Spinal cord (tissue), 10 donors: ENCODE results near the gene RGS10. TPM values are rescaled to one million over a fixed set of nuclear protein-coding genes. Genes with fewer than 3 reads are reported as not detected.
"Not testable (repeated sequence)": the region's sequence is repeated elsewhere in the genome, so short reads cannot be mapped to it uniquely, and the experiment has no call there.

Source experiments
- DNase-seq, 6 donors: peaks; one replicate each; pipeline versions ENCODE4 v3.0.0 to v3.0.0-alpha.2; 2013 to 2015; ENCODE audit warnings: low spot score in 6 of 6, low read depth in 4 of 6
- H3K27ac ChIP-seq: one replicate; pipeline ENCODE4 v1.5.1; 2013; ENCODE audit warnings: low read depth, low read length, control low read depth
- H3K27me3 ChIP-seq: one replicate; pipeline ENCODE4 v1.6.1; 2013; ENCODE audit warnings: low read length; ENCODE audit not compliant: control insufficient read depth, insufficient read depth
- H3K36me3 ChIP-seq: one replicate; pipeline ENCODE4 v1.6.1; 2013; ENCODE audit warnings: low read length; ENCODE audit not compliant: control insufficient read depth, insufficient read depth
- H3K4me1 ChIP-seq: one replicate; pipeline ENCODE4 v1.6.1; 2013; ENCODE audit warnings: low read length; ENCODE audit not compliant: control insufficient read depth, insufficient read depth
- H3K4me3 ChIP-seq: one replicate; pipeline ENCODE4 v1.5.1; 2013; ENCODE audit warnings: low read depth, low read length, control low read depth
- H3K9me3 ChIP-seq: one replicate; pipeline ENCODE4 v1.6.1; 2013; ENCODE audit warnings: low read length; ENCODE audit not compliant: control insufficient read depth, insufficient read depth
- WGBS: methylation state at CpG from one replicate; pipeline ENCODE4 v1.1.5; 2013; ENCODE audit warnings: missing lambda C conversion rate; ENCODE audit not compliant: insufficient coverage; 5-methylcytosine and 5-hydroxymethylcytosine counted together
- polyA plus RNA-seq, 2 donors: library from polyadenylated mRNA; unstranded; fragments of 120-200 nt; gene quantifications; one replicate each; pipeline ENCODE4 v1.2.1, GENCODE V29; 2013; ENCODE audit not compliant: insufficient read length in 2 of 2
- total RNA-seq, 2 donors: library from RNA; depleted of rRNA in 1 of 2; stranded (reverse); fragments of 120-200 nt in 1 of 2; fragments of >200 nt in 1 of 2; gene quantifications; one replicate each; pipeline versions ENCODE4 v1.2.3 to v1.2.4, GENCODE V29; 2013 to 2014
- donor health status: healthy.

RGS10 gene
- total and polyA plus RNA-seq, 4 donors = 20.4 to 34.5 (median 30.0) TPM

DNA sequence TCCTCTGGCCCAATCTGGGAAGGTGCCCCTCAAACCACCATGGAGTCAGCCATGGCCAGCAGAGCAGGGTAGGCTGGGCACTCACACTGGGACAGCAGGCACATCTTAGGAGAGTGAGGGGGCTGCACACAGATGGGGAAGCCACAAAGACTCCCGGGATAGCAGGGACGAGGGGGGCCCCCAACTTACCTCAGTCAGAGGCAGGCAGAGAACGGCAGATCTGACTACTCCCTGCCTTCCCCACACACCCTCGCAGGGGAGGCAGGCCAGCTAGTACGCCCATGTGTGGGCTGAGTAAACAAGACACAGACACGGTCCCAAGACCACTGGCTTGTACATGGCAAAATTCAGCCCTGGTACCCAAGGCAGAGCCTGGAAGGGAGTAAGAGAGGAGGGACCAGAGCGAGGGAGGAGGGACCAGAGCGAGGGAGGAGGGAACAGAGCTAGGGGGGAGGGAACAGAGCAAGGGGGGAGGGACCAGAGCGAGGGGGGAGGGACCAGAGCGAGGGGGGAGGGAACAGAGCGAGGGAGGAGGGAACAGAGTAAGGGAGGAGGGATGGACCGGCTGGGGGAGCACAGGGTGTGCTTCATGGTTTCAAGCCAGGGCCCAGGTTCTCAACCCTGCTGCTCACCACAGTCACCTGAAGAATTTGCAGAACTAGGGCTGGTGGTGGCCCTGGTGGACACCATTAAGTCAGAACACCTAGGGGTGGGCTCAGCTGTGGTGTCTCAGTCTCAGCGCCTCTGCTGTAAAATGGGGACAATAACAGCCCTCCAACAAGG lies 73.8 kb downstream of the RGS10 start:
- no peaks in the 10 kb centered on the region for H3K27me3 ChIP-seq
- H3K4me1 ChIP-seq = no peaks in the 10 kb centered on the region
- H3K4me3 ChIP-seq = no peak overlapping the region
- no peak overlapping the region for H3K27ac ChIP-seq
- H3K9me3 ChIP-seq = no peaks in the 10 kb centered on the region
- no peak for DNase-seq
- 75% methylated on average over 4 of the region's 13 CpGs for WGBS
- H3K36me3 ChIP-seq = no peaks in the 10 kb centered on the region

DNA sequence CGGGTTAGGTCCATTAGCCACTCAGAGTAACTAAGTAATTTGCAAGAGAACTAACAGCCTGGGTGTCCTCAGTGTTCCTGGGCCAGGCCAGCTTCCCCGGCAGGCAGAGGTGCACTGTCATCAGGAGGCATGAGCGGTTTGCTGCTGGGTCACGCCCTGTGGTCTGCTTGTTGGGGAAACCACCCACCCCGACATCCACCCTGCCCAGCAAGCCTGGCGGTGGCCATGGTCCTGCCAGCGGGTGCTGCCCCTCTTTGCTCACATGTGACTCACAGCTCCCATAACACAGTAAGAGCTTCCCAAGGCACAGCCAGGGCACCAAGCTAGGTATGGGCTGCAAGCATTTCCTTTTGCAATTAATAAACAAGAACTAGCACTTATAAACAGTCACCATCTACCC lies 75.9 kb downstream of the RGS10 start:
- no peaks in the 10 kb centered on the region for H3K9me3 ChIP-seq
- H3K27ac ChIP-seq = no peak overlapping the region
- H3K36me3 ChIP-seq = no peaks in the 10 kb centered on the region
- no peaks in the 10 kb centered on the region for H3K27me3 ChIP-seq
- H3K4me1 ChIP-seq = no peaks in the 10 kb centered on the region
- 69% methylated on average over 7 of the region's 7 CpGs for WGBS
- H3K4me3 ChIP-seq = no peak overlapping the region
- DNase-seq = no peak

DNA sequence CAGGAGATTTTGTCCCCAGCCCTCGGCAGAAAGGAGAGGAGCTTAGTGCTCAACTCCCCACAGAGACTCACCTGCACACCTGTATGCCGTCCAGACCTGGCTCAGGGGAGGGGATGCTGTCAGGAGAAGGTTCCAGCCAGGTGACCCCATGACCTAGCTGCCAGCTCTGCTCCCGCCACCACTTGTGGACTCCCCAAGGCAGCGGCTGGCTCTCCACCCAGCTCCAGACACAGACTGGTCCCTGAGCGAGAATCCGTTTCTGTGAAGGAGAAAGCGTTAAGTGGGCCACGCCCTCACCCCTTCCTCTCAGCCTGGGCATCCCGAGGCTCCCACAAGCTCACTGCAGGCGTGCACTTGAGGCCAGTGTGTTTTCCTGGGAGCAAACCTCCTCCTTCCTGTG lies 76.4 kb downstream of the RGS10 start:
- DNase-seq = no peak
- Histone ChIP-seq H3K27ac (no peak overlapping the region), H3K27me3 (no peaks in the 10 kb centered on the region), H3K4me3 (no peak overlapping the region), H3K9me3 (no peaks in the 10 kb centered on the region), H3K4me1 (no peaks in the 10 kb centered on the region), H3K36me3 (no peaks in the 10 kb centered on the region)
- 68% methylated on average over 9 of the region's 10 CpGs for WGBS

DNA sequence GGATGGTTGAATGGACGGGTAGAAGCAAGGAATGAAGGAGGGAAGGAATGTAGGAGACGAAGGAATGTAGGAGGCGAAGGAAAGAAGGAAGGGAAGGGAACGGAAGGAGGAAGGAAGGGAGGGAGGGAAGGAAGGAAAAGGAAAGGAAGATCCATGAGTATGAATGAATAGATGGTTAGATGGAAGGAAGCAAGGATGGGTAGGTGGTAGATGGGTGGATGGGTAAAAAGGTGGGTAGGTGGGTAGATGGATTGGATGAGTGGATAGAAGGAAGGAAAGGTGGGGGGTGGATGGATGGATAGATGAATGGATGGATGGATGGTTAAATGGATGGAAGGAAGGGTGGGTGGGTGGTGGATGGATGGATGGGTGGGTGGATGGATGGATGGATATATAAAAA lies 77.4 kb downstream of the RGS10 start:
- Histone ChIP-seq H3K27me3 (no peaks in the 10 kb centered on the region), H3K9me3 (no peaks in the 10 kb centered on the region), H3K36me3 (no peaks in the 10 kb centered on the region), H3K27ac (no peak overlapping the region), H3K4me1 (no peaks in the 10 kb centered on the region), H3K4me3 (no peak overlapping the region)
- 93% methylated on average over 4 of the region's 4 CpGs for WGBS
- DNase-seq = no peak

DNA sequence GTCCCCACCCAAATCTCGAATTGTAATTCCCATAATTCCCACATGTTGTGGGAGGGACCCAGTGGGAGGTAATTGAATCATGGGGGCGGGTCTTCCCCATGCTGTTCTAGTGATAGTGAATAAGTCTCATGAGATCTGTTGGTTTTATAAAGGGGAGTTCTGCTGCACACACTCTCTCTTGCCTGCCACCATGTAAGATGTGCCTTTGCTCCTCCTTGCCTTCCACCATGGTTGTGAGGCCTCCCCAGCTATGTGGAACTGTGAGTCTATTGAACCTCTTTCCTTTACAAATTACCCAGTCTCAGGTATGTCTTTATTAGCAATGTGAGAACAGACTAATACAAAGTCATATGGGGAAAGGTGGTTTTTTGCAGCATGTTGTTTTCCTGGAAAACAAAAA lies 79.3 kb downstream of the RGS10 start:
- not testable (repeated sequence) for H3K9me3 ChIP-seq, H3K4me3 ChIP-seq, H3K27ac ChIP-seq, H3K4me1 ChIP-seq, H3K36me3 ChIP-seq, DNase-seq, H3K27me3 ChIP-seq
- no CpG with 5 or more reads among the region's 2 CpGs for WGBS

DNA sequence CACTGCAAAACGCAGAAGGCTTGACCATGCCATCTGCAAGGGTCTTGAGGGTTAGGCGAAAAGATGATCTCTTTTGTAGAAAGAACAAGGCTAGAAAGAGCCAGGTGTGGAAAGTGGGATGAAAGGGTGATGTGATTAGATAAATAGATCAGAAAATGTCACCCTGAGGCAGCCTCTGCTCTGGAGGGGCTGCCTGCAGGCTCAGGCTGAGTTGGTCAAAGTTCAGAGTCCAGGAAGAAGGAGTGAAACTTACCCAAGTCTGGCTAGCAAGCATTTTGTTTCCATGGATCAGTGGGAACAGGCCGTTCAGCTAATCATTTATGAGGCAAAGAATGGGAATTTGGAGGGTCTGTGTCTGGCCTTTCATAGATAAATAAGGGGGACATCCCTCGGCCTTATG lies 79.7 kb downstream of the RGS10 start:
- no peaks in the 10 kb centered on the region for H3K4me1 ChIP-seq
- H3K36me3 ChIP-seq = peaks cover 7% of the 10 kb centered on the region
- no peak for DNase-seq
- H3K27ac ChIP-seq = no peak overlapping the region
- H3K9me3 ChIP-seq = no peaks in the 10 kb centered on the region
- no peak overlapping the region for H3K4me3 ChIP-seq
- H3K27me3 ChIP-seq = no peaks in the 10 kb centered on the region
- 93% methylated on average over 2 of the region's 4 CpGs for WGBS

DNA sequence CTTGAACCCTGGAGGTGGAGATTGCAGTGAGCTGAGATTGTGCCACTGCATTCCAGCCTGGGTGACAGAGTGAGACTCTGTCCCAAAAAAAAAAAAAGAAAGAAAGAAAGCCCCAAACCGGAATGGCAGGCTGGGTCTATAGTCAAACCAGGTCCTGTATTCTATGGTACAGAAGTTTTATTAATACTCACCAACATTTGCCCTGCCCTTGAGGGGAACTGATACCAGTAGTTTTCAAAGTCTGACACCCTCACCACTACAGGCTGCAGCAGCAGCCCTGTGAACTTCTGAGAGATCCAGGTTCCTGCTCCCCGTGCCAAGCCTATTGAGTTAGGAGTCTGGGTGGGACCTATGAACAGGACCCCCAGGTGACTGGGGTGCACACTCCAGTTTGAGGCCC lies 80.6 kb downstream of the RGS10 start:
- Histone ChIP-seq H3K9me3 (no peaks in the 10 kb centered on the region), H3K27ac (no peak overlapping the region), H3K4me1 (no peaks in the 10 kb centered on the region), H3K27me3 (no peaks in the 10 kb centered on the region), H3K4me3 (no peak overlapping the region), H3K36me3 (peaks cover 7% of the 10 kb centered on the region)
- WGBS = 100% methylated on average over 1 of the region's 2 CpGs
- no peak for DNase-seq

DNA sequence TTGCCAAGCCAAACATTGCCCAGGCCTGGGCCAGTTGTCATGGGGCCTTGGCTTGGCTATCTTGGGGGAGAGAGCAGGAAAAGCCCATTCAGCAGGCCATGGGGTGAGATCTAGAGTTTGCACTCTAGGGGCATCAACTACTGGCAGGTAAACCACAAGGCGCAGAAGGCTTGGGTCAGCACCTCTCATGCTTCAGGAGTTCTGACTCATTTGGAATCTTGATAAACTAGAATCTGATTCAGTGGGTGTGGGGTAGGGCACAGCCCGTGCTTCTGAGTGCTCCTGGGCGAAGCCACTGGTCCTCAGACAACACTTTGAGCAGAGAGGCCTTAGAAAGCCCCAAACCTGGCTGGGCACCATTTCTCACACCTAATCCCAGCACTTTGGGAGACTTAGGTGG lies 81.1 kb downstream of the RGS10 start:
- no peak overlapping the region for H3K27ac ChIP-seq
- 94% methylated on average over 3 of the region's 3 CpGs for WGBS
- H3K9me3 ChIP-seq = no peaks in the 10 kb centered on the region
- no peaks in the 10 kb centered on the region for H3K4me1 ChIP-seq
- no peak for DNase-seq
- no peak overlapping the region for H3K4me3 ChIP-seq
- peaks cover 11% of the 10 kb centered on the region for H3K36me3 ChIP-seq
- no peaks in the 10 kb centered on the region for H3K27me3 ChIP-seq

DNA sequence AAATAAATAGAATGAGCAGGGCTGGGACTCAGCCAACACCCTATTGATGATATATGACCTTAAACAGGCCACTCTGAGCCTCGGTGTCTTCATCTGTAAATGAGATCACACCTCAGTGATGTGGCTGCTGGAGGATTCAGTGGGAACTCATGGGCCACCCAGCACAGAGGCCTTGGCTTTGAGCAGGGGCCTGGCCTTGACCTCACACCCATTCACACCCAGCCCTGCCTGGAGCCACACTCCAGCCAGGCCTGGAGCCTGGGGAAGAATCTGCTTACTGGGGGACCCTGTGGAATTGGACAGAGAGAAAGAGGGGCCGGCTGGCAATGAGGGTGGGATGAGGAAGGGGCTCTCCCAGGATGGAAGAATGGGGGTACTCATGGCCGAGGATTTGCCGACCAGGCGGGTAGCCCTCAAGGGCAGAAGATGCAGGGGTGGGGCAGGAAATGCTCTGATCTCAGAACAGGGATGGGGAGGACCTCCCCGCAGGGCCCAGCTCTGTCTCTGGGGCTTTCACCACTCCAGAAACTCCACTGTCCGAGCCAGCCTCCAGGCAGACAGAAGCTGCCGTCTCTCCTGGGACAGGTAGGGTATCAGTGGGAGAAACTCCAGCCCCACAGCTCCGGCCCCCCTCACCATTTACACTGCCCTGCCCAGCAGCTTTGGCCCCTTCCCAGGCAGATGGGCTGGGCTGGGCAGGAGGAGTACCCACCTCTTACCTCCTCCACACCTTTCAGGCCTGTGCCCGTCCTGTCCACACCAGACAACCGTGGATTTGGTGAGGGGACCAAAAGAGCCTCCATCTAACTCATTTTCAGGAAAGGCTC lies 81.9 kb downstream of the RGS10 start:
- no peaks in the 10 kb centered on the region for H3K27me3 ChIP-seq
- DNase-seq = no peak
- H3K27ac ChIP-seq = no peak overlapping the region
- H3K4me3 ChIP-seq = no peak overlapping the region
- 97% methylated on average over 9 of the region's 11 CpGs for WGBS
- no peaks in the 10 kb centered on the region for H3K9me3 ChIP-seq
- no peaks in the 10 kb centered on the region for H3K4me1 ChIP-seq
- peaks cover 18% of the 10 kb centered on the region for H3K36me3 ChIP-seq
